ENCODE measurements around the gene SLC25A30. TPM values are rescaled to one million over a fixed set of nuclear protein-coding genes. Genes with fewer than 3 reads are reported as not detected.

SLC25A30 gene
- total RNA-seq, 1 donor from 2014 or later, result 12.5 TPM

DNA sequence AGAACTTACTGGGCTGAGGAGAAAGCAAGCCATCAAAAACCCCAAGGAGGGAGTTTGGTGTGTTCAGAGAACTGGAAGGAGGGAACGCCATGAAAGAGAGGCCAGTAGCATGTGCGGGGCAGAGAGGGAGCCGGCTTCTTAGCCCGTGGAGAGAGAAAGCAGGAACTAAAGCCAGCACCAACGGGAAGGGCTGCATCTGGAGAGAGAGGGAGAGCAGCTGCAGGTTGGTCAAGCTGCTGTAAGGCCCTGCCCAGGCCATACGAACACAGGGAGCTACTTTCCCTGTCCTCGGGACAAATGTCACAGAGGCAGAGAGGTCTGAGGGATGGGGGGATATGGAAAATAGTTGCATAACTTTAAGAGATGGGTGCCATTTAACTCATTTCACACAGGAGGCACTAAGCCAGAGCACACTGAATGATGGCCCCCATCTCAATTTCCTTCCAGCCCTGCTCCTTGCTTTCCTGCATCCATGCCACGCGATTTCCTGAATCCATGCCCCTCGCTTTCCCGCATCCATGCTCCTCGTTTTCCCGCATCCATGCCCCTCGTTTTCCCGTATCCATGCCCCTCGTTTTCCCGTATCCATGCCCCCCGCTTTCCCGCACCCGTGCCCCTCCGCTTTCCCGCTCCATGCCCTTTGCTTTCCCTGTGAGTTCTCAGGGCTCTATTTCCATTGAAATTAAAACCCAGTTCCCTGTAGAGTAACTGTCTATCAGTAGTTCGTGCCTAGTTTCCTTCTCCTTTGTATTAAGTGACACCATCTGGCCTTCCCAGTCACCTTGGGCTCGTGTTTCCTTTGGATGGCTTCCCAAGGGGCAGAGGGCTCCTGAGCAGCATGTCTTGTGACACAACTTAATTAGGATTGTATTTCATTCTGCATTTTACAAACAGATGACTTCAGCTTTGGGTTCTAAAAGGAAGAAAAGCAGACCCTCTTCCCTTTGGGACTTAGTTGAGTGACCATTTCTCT, 45.7 kb downstream of the SLC25A30 start:
- H3K36me3 ChIP-seq (ENCODE audit: control insufficient read depth in 3 of 3, insufficient read depth in 3 of 3, low read length in 3 of 3), result peaks cover 0 to 3% (median 0%) of the 10 kb centered on the region in 3 donors
- H3K9me3 ChIP-seq (ENCODE audit: control insufficient read depth in 3 of 3, low read length in 3 of 3), result no peaks in the 10 kb centered on the region
- peak overlapping the region; percentile 34 for H3K27ac ChIP-seq (ENCODE audit: low read depth, low read length)
- peak overlapping the region in 1 of 3 donors; percentile 29 for H3K4me3 ChIP-seq (ENCODE audit: low read length in 3 of 3)
- H3K4me1 ChIP-seq (ENCODE audit: control insufficient read depth in 3 of 3, insufficient read depth in 3 of 3, low read length in 3 of 3), result peaks cover 41 to 46% (median 41%) of the 10 kb centered on the region in 3 donors
- peak overlapping the region in 1 of 3 donors; percentile 0 for H3K9ac ChIP-seq (ENCODE audit: low read depth in 1 of 3, low read length in 3 of 3)
- no peaks in the 10 kb centered on the region for H3K27me3 ChIP-seq (ENCODE audit: control insufficient read depth in 3 of 3, insufficient read depth in 3 of 3, low read length in 3 of 3)

DNA sequence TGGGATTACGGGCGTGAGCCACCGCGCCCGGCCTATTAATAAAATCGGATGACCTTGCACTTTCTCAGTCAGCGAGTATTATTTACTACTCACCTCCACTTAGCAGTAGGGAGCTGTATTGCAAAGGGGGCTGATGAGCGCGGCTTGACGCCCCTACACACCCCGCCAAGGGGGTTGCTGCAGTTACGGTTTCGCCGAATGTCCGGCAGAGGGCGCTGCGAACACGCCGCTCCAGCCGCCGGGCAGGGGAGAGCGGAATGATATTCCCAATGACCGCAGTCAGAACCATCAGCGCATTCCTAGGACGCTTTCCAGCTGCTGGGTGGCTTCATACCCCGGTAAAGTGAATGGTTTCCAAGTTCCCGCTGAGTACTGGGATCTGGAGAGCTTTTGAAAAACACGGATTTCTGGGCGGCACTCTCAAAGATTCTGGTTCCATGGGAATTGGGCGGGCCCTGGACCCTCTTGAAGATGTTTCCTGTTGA, 47.2 kb downstream of the SLC25A30 start:
- peaks cover 41 to 46% (median 41%) of the 10 kb centered on the region in 3 donors for H3K4me1 ChIP-seq (ENCODE audit: control insufficient read depth in 3 of 3, insufficient read depth in 3 of 3, low read length in 3 of 3)
- peaks cover 0 to 3% (median 0%) of the 10 kb centered on the region in 3 donors for H3K36me3 ChIP-seq (ENCODE audit: control insufficient read depth in 3 of 3, insufficient read depth in 3 of 3, low read length in 3 of 3)
- peak overlapping the region in 2 of 3 donors; percentile 52 to 60 for H3K4me3 ChIP-seq (ENCODE audit: low read length in 3 of 3)
- peak overlapping the region; percentile 19 for H3K27ac ChIP-seq (ENCODE audit: low read depth, low read length)
- H3K9ac ChIP-seq (ENCODE audit: low read depth in 1 of 3, low read length in 3 of 3), result peak overlapping the region; percentile 20 to 57 (median 32)
- H3K27me3 ChIP-seq (ENCODE audit: control insufficient read depth in 3 of 3, insufficient read depth in 3 of 3, low read length in 3 of 3), result no peaks in the 10 kb centered on the region
- no peaks in the 10 kb centered on the region for H3K9me3 ChIP-seq (ENCODE audit: control insufficient read depth in 3 of 3, low read length in 3 of 3)

DNA sequence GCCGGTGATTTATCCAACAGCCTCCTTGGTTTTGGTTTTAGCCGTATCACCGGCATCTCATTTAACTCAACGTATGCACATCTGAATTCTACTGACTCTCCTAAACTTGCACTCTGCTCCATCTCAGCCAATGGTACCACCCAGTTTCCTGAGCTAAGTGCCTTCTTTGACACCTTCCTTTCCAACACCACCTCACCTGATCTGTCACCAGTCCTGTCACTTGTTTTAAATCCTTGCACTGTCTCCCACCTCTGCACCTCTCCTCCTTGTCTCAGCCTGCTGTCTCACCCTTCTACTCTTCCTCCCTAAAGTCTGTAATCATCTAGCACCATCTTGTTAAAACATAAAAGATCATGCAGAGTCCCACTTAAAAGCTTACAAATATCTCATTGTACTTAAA, 49.1 kb downstream of the SLC25A30 start:
- Histone ChIP-seq H3K9me3 (ENCODE audit: control insufficient read depth in 3 of 3, low read length in 3 of 3) (no peaks in the 10 kb centered on the region), H3K27me3 (ENCODE audit: control insufficient read depth in 3 of 3, insufficient read depth in 3 of 3, low read length in 3 of 3) (no peaks in the 10 kb centered on the region), H3K4me3 (ENCODE audit: low read length in 3 of 3) (no peak overlapping the region), H3K36me3 (ENCODE audit: control insufficient read depth in 3 of 3, insufficient read depth in 3 of 3, low read length in 3 of 3) (peaks cover 0 to 3% (median 3%) of the 10 kb centered on the region in 3 donors), H3K4me1 (ENCODE audit: control insufficient read depth in 3 of 3, insufficient read depth in 3 of 3, low read length in 3 of 3) (peaks cover 41 to 46% (median 41%) of the 10 kb centered on the region in 3 donors), H3K27ac (ENCODE audit: low read depth, low read length) (no peak overlapping the region), H3K9ac (ENCODE audit: low read depth in 1 of 3, low read length in 3 of 3) (peak overlapping the region in 1 of 3 donors; percentile 20)

DNA sequence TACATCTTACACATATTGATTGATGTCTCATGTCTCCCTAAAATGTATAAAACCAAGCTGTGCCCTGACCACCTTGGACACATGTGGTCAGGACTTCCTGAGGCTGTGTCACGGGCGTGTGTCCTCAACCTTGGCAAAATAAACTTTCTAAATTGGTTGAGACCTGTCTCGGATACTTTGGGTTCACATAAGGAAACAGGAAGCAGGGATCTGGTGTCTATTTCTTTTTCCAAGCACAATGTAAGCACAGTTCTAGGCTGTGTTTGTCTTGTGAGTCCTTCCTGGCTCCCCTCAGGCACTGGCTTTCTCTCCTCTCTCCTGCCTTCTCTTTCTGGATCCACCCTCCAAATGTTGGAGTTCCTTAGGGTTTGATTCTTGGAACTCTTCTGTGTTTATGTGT, 49.6 kb downstream of the SLC25A30 start:
- H3K36me3 ChIP-seq (ENCODE audit: control insufficient read depth in 3 of 3, insufficient read depth in 3 of 3, low read length in 3 of 3), result peaks cover 0 to 3% (median 3%) of the 10 kb centered on the region in 3 donors
- H3K9me3 ChIP-seq (ENCODE audit: control insufficient read depth in 3 of 3, low read length in 3 of 3), result no peaks in the 10 kb centered on the region
- no peak overlapping the region for H3K4me3 ChIP-seq (ENCODE audit: low read length in 3 of 3)
- H3K27me3 ChIP-seq (ENCODE audit: control insufficient read depth in 3 of 3, insufficient read depth in 3 of 3, low read length in 3 of 3), result no peaks in the 10 kb centered on the region
- H3K9ac ChIP-seq (ENCODE audit: low read depth in 1 of 3, low read length in 3 of 3), result peak overlapping the region in 1 of 3 donors; percentile 25
- peaks cover 41 to 46% (median 41%) of the 10 kb centered on the region in 3 donors for H3K4me1 ChIP-seq (ENCODE audit: control insufficient read depth in 3 of 3, insufficient read depth in 3 of 3, low read length in 3 of 3)
- H3K27ac ChIP-seq (ENCODE audit: low read depth, low read length), result no peak overlapping the region

DNA sequence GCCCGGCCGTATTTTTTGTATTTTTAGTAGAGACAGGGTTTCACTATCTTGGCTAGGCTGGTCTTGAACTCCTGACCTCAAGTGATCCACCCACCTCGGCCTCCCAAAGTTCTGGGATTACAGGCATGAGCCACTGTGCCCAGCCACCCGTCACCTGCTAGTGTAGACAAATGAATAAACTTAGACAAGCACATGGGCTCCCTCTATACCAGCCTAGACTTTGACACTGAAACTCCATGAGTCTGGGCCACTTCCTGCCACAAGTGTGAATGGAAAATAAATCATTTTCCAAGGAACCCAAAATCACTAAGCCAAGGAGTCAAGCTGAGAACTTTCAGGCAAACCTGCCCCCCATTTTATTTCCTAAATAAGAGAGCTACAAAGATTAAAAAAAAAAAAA, 50.2 kb downstream of the SLC25A30 start:
- H3K9ac ChIP-seq (ENCODE audit: low read depth in 1 of 3, low read length in 3 of 3), result no peak overlapping the region
- H3K36me3 ChIP-seq (ENCODE audit: control insufficient read depth in 3 of 3, insufficient read depth in 3 of 3, low read length in 3 of 3), result peaks cover 0 to 5% (median 3%) of the 10 kb centered on the region in 3 donors
- H3K27ac ChIP-seq (ENCODE audit: low read depth, low read length), result no peak overlapping the region

DNA sequence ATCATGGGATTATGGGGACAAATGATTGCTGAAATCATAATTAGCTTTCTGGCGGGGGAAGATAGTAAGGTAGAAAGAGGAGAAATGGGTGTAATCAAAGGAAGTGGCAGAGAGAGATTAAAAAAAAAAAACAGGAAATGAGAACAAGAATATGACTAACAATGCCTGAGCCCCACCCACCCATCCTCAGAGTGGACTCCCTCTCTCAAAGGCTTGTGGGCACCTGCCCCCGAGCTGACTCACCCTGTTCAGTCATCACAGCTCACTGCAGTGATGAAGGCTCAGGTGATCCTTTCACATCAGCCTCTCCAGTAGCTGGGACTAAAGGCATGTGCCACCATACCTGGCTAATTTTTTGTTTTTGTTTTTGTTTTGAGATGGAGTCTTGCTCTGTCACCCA, 50.8 kb downstream of the SLC25A30 start:
- no peak overlapping the region for H3K4me3 ChIP-seq (ENCODE audit: low read length in 3 of 3)
- no peak overlapping the region for H3K27ac ChIP-seq (ENCODE audit: low read depth, low read length)
- H3K9ac ChIP-seq (ENCODE audit: low read depth in 1 of 3, low read length in 3 of 3), result no peak overlapping the region
- peaks cover 31 to 34% (median 33%) of the 10 kb centered on the region in 3 donors for H3K4me1 ChIP-seq (ENCODE audit: control insufficient read depth in 3 of 3, insufficient read depth in 3 of 3, low read length in 3 of 3)
- no peaks in the 10 kb centered on the region for H3K27me3 ChIP-seq (ENCODE audit: control insufficient read depth in 3 of 3, insufficient read depth in 3 of 3, low read length in 3 of 3)
- peaks cover 0 to 6% (median 3%) of the 10 kb centered on the region in 3 donors for H3K36me3 ChIP-seq (ENCODE audit: control insufficient read depth in 3 of 3, insufficient read depth in 3 of 3, low read length in 3 of 3)
- H3K9me3 ChIP-seq (ENCODE audit: control insufficient read depth in 3 of 3, low read length in 3 of 3), result no peaks in the 10 kb centered on the region

More for the DNA sequence above, 50.2 kb downstream of the SLC25A30 start:
- Histone ChIP-seq H3K27me3 (ENCODE audit: control insufficient read depth in 3 of 3, insufficient read depth in 3 of 3, low read length in 3 of 3) (no peaks in the 10 kb centered on the region), H3K9me3 (ENCODE audit: control insufficient read depth in 3 of 3, low read length in 3 of 3) (no peaks in the 10 kb centered on the region), H3K4me1 (ENCODE audit: control insufficient read depth in 3 of 3, insufficient read depth in 3 of 3, low read length in 3 of 3) (peaks cover 38 to 41% (median 40%) of the 10 kb centered on the region in 3 donors), H3K4me3 (ENCODE audit: low read length in 3 of 3) (no peak overlapping the region)

DNA sequence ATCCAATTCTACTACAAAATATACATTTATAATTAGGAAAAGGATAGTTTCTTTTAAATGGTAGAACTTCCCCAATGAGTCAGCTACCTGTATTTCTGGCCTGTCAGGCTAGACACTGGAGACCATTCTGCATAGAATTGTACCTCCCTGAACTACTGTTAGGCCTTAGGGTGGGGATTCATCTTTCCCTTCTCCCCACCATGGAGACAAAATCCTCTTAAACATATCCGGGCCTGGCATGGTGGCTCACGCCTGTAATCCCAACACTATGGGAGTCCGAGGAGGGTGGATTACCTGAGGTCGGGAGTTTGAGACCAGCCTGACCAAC, 52.7 kb downstream of the SLC25A30 start:
- peaks cover 0 to 9% (median 3%) of the 10 kb centered on the region in 3 donors for H3K36me3 ChIP-seq (ENCODE audit: control insufficient read depth in 3 of 3, insufficient read depth in 3 of 3, low read length in 3 of 3)

DNA sequence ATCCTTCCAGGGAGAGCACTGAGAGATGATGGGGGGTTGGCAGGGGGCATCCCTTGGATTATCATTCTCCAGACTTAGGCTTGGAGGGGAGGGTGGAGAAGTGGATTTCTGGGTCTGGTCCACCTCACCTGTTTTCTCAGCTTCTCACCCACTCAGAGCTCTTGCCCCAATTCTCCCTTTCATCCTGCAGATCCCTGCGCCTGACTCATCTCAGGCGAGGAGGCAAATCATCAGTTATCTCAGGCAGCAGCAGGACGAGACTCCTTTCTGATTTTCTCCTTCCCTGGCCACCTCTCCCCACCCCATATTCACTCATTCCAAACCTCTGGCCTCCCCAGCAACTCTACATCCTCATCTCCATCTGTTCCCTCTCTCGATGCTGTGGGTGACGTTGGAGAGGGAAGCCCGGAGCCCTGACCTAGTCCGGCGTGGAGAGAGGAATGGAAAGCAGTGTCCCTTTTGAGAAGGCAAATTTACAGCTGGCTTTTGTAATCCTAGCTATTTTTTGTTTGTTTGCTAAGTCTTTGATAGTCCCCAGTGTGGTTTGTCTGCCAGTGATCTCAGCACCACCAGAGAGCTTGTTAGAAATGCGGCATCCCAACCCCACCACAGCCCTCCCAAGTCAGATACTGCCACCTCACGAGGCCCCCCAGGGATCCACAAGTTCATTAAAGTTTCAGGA, 53.2 kb downstream of the SLC25A30 start:
- Histone ChIP-seq H3K36me3 (ENCODE audit: control insufficient read depth in 3 of 3, insufficient read depth in 3 of 3, low read length in 3 of 3) (peaks cover 0 to 9% (median 3%) of the 10 kb centered on the region in 3 donors), H3K27me3 (ENCODE audit: control insufficient read depth in 3 of 3, insufficient read depth in 3 of 3, low read length in 3 of 3) (no peaks in the 10 kb centered on the region), H3K9ac (ENCODE audit: low read depth in 1 of 3, low read length in 3 of 3) (no peak overlapping the region), H3K4me1 (ENCODE audit: control insufficient read depth in 3 of 3, insufficient read depth in 3 of 3, low read length in 3 of 3) (peaks cover 16 to 18% (median 17%) of the 10 kb centered on the region in 3 donors), H3K4me3 (ENCODE audit: low read length in 3 of 3) (no peak overlapping the region), H3K9me3 (ENCODE audit: control insufficient read depth in 3 of 3, low read length in 3 of 3) (no peaks in the 10 kb centered on the region), H3K27ac (ENCODE audit: low read depth, low read length) (no peak overlapping the region)

More for the DNA sequence above, 52.7 kb downstream of the SLC25A30 start:
- Histone ChIP-seq H3K9ac (ENCODE audit: low read depth in 1 of 3, low read length in 3 of 3) (no peak overlapping the region), H3K9me3 (ENCODE audit: control insufficient read depth in 3 of 3, low read length in 3 of 3) (no peaks in the 10 kb centered on the region), H3K27me3 (ENCODE audit: control insufficient read depth in 3 of 3, insufficient read depth in 3 of 3, low read length in 3 of 3) (no peaks in the 10 kb centered on the region), H3K27ac (ENCODE audit: low read depth, low read length) (no peak overlapping the region), H3K4me1 (ENCODE audit: control insufficient read depth in 3 of 3, insufficient read depth in 3 of 3, low read length in 3 of 3) (peaks cover 17 to 19% (median 18%) of the 10 kb centered on the region in 3 donors), H3K4me3 (ENCODE audit: low read length in 3 of 3) (no peak overlapping the region)

DNA sequence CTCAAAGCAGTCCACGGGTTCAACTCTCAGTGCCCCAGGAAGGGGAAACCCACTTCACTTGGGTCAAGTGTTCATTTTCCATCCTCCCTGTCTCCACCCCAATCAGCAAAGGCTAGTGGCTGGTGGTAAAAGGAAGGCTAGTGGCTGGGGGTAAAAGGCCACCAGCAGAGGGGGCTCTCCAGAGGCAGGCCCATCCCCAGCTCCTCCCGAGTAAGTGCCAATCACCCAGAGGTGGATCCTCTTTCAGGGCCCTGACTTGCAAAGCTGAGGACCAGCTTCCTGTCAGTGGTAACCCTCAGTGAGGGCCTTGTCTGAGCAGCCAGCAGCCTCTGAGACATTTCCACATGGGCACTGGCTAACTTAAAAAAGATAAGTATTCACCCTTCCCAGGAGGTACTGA, 55.2 kb downstream of the SLC25A30 start:
- Histone ChIP-seq H3K9me3 (ENCODE audit: control insufficient read depth in 3 of 3, low read length in 3 of 3) (no peaks in the 10 kb centered on the region), H3K4me3 (ENCODE audit: low read length in 3 of 3) (no peak overlapping the region), H3K36me3 (ENCODE audit: control insufficient read depth in 3 of 3, insufficient read depth in 3 of 3, low read length in 3 of 3) (peaks cover 0 to 13% (median 6%) of the 10 kb centered on the region in 3 donors), H3K27me3 (ENCODE audit: control insufficient read depth in 3 of 3, insufficient read depth in 3 of 3, low read length in 3 of 3) (no peaks in the 10 kb centered on the region), H3K9ac (ENCODE audit: low read depth in 1 of 3, low read length in 3 of 3) (no peak overlapping the region), H3K4me1 (ENCODE audit: control insufficient read depth in 3 of 3, insufficient read depth in 3 of 3, low read length in 3 of 3) (no peaks in the 10 kb centered on the region), H3K27ac (ENCODE audit: low read depth, low read length) (no peak overlapping the region)

Measured in skeletal muscle tissue (tissue), 4 donors.